K562 (cell line): ENCODE results near the gene MYL11. TPM values are rescaled to one million over a fixed set of nuclear protein-coding genes. Genes with fewer than 3 reads are reported as not detected.

Experiments used
- ARNT ChIP-seq, 2 experiments: fragments of 450-650 bp; IDR thresholded peaks; 2 replicates each; pipeline ENCODE4 v1.6.1; 2016; ENCODE audit warnings: mild to moderate bottlenecking in 1 of 2
- CREM ChIP-seq: IDR thresholded peaks from 2 replicates; pipeline ENCODE4 v1.6.1; 2014; ENCODE audit warnings: antibody characterized with exemption, low read depth
- DNMT1 ChIP-seq: fragments of 450-650 bp; IDR thresholded peaks from 2 replicates; pipeline ENCODE4 v1.6.1; 2016; ENCODE audit warnings: antibody characterized with exemption, mild to moderate bottlenecking
- EP300 ChIP-seq: IDR thresholded peaks from 2 replicates; pipeline ENCODE4 v1.6.1; 2012; ENCODE audit warnings: low read length, improper control_type of control experiment
- ESRRB ChIP-seq: fragments of 250-450 bp; sonication (Bioruptor Pico); IDR thresholded peaks from 2 replicates; pipeline ENCODE4 v1.5.0; 2020; ENCODE audit warnings: mild to moderate bottlenecking, moderate library complexity, borderline replicate concordance
- FIP1L1 ChIP-seq: fragments of 200-400 bp; formaldehyde crosslinking; IDR thresholded peaks from 2 replicates; pipeline ENCODE4 v1.6.1; 2018; ENCODE audit warnings: mild to moderate bottlenecking, low read depth, low read length; ENCODE audit not compliant: poor library complexity, severe bottlenecking
- GATAD2A ChIP-seq: fragments of 450-650 bp; IDR thresholded peaks from 2 replicates; pipeline ENCODE4 v1.6.1; 2017
- GTF2E2 ChIP-seq: fragments of 200-800 bp; sonication (Bioruptor generic); IDR thresholded peaks from 2 replicates; pipeline ENCODE4 v1.6.1; 2016; ENCODE audit warnings: missing genetic modification characterization, missing compliant biosample characterization
- HMG20A ChIP-seq: fragments of 450-650 bp; formaldehyde crosslinking; conservative IDR thresholded peaks from 2 replicates; pipeline ENCODE4 v1.4.0; 2020; ENCODE audit warnings: mild to moderate bottlenecking, mixed read lengths
- ILK ChIP-seq: fragments of 450-650 bp; IDR thresholded peaks from 2 replicates; pipeline ENCODE4 v1.6.1; 2016; ENCODE audit warnings: missing genetic modification characterization, low read depth, mild to moderate bottlenecking, missing compliant biosample characterization, moderate library complexity, borderline replicate concordance
- KAT2B ChIP-seq: IDR thresholded peaks from one replicate; pipeline ENCODE4 v1.6.1; 2012; ENCODE audit warnings: low read depth, mild to moderate bottlenecking, control low read depth, inconsistent platforms, low read length, moderate library complexity
- LEF1 ChIP-seq: fragments of 450-650 bp; IDR thresholded peaks from 2 replicates; pipeline ENCODE4 v1.6.1; 2016; ENCODE audit warnings: mild to moderate bottlenecking
- MYBL2 ChIP-seq, 2 experiments: fragments of 450-650 bp in 1 of 2; sonication (generic) in 1 of 2; formaldehyde crosslinking in 1 of 2; IDR thresholded peaks; 2 replicates each; pipeline versions ENCODE4 v1.6.1 to v1.8.1; 2017 to 2022; ENCODE audit warnings: borderline replicate concordance in 1 of 2, inconsistent platforms in 1 of 2, low read depth in 1 of 2, mild to moderate bottlenecking in 1 of 2, missing genetic modification reagents in 1 of 2, moderate library complexity in 1 of 2
- NCOA1 ChIP-seq: fragments of 450-650 bp; IDR thresholded peaks from 2 replicates; pipeline ENCODE4 v1.6.1; 2016; ENCODE audit warnings: low read depth
- NR0B1 ChIP-seq: fragments of 450-650 bp; IDR thresholded peaks from one replicate; pipeline ENCODE4 v1.6.1; 2018; ENCODE audit warnings: mild to moderate bottlenecking, moderate library complexity; ENCODE audit not compliant: partially characterized antibody
- SIN3B ChIP-seq: fragments of 450-650 bp; IDR thresholded peaks from 2 replicates; pipeline ENCODE4 v1.6.1; 2017; ENCODE audit warnings: low read depth, mild to moderate bottlenecking, moderate library complexity
- SMARCE1 ChIP-seq: fragments of 450-650 bp; IDR thresholded peaks from 2 replicates; pipeline ENCODE4 v1.7.1; 2016; ENCODE audit warnings: mild to moderate bottlenecking
- TCF15 ChIP-seq: fragments of 250-450 bp; sonication (Bioruptor Pico); IDR thresholded peaks from 2 replicates; pipeline ENCODE4 v1.8.0; 2022; ENCODE audit warnings: moderate library complexity, mild to moderate bottlenecking, inconsistent platforms
- ZNF12 ChIP-seq: sonication (generic); formaldehyde crosslinking; IDR thresholded peaks from 2 replicates; pipeline ENCODE4 v1.4.0; 2020; ENCODE audit warnings: mild to moderate bottlenecking, missing genetic modification reagents
- ZNF589 ChIP-seq: fragments of 200-800 bp; sonication (Bioruptor generic); IDR thresholded peaks from 2 replicates; pipeline ENCODE4 v1.6.1; 2016; ENCODE audit warnings: low read depth, missing genetic modification characterization, missing compliant biosample characterization
- ZSCAN32 ChIP-seq: fragments of 450-650 bp; formaldehyde crosslinking; IDR thresholded peaks from 2 replicates; pipeline ENCODE4 v1.4.0; 2020; ENCODE audit warnings: mild to moderate bottlenecking, moderate library complexity
- polyA plus RNA-seq, 8 experiments: library from polyadenylated mRNA; depleted of rRNA in 4 of 8; stranded (reverse) in 5 of 8; unstranded in 3 of 8; fragments of >200 nt; fragmentation: Nextera tagmentation in 2 of 8; fragmentation: Illumina TruSeq in 1 of 8; extraction: Ambion mirVana in 2 of 8; extraction: Trizol in 1 of 8; gene quantifications; 2 replicates each; pipeline versions ENCODE4 v1.2.1 to v1.2.3, GENCODE V29; 2011 to 2014; ENCODE audit warnings: inconsistent platforms in 1 of 8, missing spikeins in 1 of 8
- total RNA-seq, 7 experiments: library from RNA; depleted of rRNA in 6 of 7; stranded (reverse); fragments of >200 nt in 6 of 7; fragmentation: Illumina TruSeq in 2 of 7; extraction: Trizol in 2 of 7; gene quantifications; 2 replicates each; pipeline versions ENCODE4 v1.2.1 to v1.2.3, GENCODE V29; 2011 to 2021; ENCODE audit warnings: low replicate concordance in 1 of 7
- TF ChIP-seq, protein P1 (sequence below), 2 experiments: IDR thresholded peaks; 2 replicates each; pipeline ENCODE4 v1.6.1; 2012; ENCODE audit warnings: improper control_type of control experiment in 2 of 2, low read depth in 2 of 2, low read length in 2 of 2, borderline replicate concordance in 1 of 2
- TF ChIP-seq, protein P2 (sequence below): fragments of 450-650 bp; IDR thresholded peaks from 2 replicates; pipeline ENCODE4 v1.6.1; 2016; ENCODE audit warnings: missing biosample characterization, missing genetic modification characterization

Gene MYL11
- total and polyA plus RNA-seq, 9 of the 15 experiments (the other 6 are each of a cell fraction or from before 2014, with no cell fraction given) = 0.31 to 1.5 (median 0.73) TPM; not detected in 4

- TF ChIP-seq GATAD2A = no peak
- peak in 1 of 2 experiments; percentile 52; a peak in 1 of 4 replicates for TF ChIP-seq ARNT (IDR thresholded peaks at IDR 0.05)
- no peak for TF ChIP-seq EP300
- no peak for TF ChIP-seq ESRRB (CRISPR knock-in tag)
- no peak for TF ChIP-seq KAT2B
- TF ChIP-seq FIP1L1 = no peak
- TF ChIP-seq NCOA1 = no peak
- no peak for TF ChIP-seq MYBL2 (IDR thresholded peaks at IDR 0.05; ENCODE audit: low read depth)
- TF ChIP-seq MYBL2 (CRISPR knock-in tag; IDR thresholded peaks at IDR 0.05; ENCODE audit: borderline replicate concordance) = no peak
- no peak for TF ChIP-seq ZSCAN32 (CRISPR knock-in tag)
- TF ChIP-seq SIN3B = no peak
- TF ChIP-seq GTF2E2 (tag) = no peak
- no peak for TF ChIP-seq CREM
- TF ChIP-seq ILK (tag) = no peak
- no peak for TF ChIP-seq SMARCE1
- TF ChIP-seq HMG20A (CRISPR knock-in tag) = no peak
- no peak; the same call in 1 of the 2 replicates for TF ChIP-seq ZNF589 (CRISPR knock-in tag)
- no peak for TF ChIP-seq TCF15 (CRISPR knock-in tag)
- TF ChIP-seq LEF1 = no peak; the same call in 1 of the 2 replicates
- TF ChIP-seq ZNF12 (CRISPR knock-in tag) = no peak
- TF ChIP-seq DNMT1 = no peak
- TF ChIP-seq NR0B1 = no peak
- TF ChIP-seq, protein P1, sequence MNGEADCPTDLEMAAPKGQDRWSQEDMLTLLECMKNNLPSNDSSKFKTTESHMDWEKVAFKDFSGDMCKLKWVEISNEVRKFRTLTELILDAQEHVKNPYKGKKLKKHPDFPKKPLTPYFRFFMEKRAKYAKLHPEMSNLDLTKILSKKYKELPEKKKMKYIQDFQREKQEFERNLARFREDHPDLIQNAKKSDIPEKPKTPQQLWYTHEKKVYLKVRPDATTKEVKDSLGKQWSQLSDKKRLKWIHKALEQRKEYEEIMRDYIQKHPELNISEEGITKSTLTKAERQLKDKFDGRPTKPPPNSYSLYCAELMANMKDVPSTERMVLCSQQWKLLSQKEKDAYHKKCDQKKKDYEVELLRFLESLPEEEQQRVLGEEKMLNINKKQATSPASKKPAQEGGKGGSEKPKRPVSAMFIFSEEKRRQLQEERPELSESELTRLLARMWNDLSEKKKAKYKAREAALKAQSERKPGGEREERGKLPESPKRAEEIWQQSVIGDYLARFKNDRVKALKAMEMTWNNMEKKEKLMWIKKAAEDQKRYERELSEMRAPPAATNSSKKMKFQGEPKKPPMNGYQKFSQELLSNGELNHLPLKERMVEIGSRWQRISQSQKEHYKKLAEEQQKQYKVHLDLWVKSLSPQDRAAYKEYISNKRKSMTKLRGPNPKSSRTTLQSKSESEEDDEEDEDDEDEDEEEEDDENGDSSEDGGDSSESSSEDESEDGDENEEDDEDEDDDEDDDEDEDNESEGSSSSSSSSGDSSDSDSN (IDR thresholded peaks at IDR 0.05; ENCODE audit: borderline replicate concordance in 1 of 2, low read depth in 2 of 2, low read length in 2 of 2) = 0 out of 4 replicates have a peak, but pooled peaks of 1 of the 2 experiments have one; percentile 28
- TF ChIP-seq, protein P2, sequence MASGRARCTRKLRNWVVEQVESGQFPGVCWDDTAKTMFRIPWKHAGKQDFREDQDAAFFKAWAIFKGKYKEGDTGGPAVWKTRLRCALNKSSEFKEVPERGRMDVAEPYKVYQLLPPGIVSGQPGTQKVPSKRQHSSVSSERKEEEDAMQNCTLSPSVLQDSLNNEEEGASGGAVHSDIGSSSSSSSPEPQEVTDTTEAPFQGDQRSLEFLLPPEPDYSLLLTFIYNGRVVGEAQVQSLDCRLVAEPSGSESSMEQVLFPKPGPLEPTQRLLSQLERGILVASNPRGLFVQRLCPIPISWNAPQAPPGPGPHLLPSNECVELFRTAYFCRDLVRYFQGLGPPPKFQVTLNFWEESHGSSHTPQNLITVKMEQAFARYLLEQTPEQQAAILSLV (tag) = no peak
Observed at GRCh38 chr16:30377050-30377811, 2.6 kb downstream of the MYL11 start (continued).
